ENCODE results near the gene IL7R.

DNA sequence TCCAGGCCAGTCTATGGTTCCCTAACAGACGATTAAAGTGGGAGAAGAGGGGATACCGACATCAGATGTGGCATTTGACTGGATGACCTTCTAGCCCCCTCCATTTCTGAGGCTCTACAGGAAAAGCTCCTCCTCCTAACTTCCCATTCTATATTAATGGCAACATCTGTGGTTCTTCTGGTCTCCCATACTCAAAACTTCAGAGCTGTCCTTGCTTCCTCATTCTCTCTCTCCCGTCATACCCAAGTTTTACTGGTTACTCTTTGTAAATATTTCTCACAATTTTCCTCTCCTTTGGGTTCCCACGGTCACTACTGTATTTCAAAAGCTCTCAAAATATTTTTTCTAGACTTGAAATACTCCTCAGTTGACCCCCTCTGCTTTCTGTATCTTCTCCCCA, 36.0 kb upstream of the IL7R start:
- TF ChIP-seq CTCF (IDR thresholded peaks at IDR 0.05) (no peak), POLR2A (IDR thresholded peaks at IDR 0.05) (no peak)
